Neutrophil (primary cell): ENCODE measurements around the gene B4GAT1.

Source experiments
- H3K27ac ChIP-seq: fragments of 200-600 bp; sonication (generic); 2 replicates; pipeline ENCODE4 v1.5.1; 2016; ENCODE audit warnings: mild to moderate bottlenecking, moderate library complexity
- H3K27me3 ChIP-seq: fragments of 200-600 bp; sonication (generic); 2 replicates; pipeline ENCODE4 v1.6.0; 2016; ENCODE audit warnings: mild to moderate bottlenecking
- H3K36me3 ChIP-seq: fragments of 200-600 bp; sonication (generic); 2 replicates; pipeline ENCODE4 v1.5.1; 2017
- H3K4me1 ChIP-seq, 2 experiments: fragments of 200-600 bp in 1 of 2; sonication (generic) in 1 of 2; 1 replicate in 1 of 2; 2 replicates in 1 of 2; pipeline versions ENCODE4 v1.5.1 to v1.6.1; 2013 to 2016; ENCODE audit warnings: low read depth in 1 of 2, low read length in 1 of 2, mild to moderate bottlenecking in 1 of 2, moderate library complexity in 1 of 2; ENCODE audit not compliant: control insufficient read depth in 1 of 2, insufficient read depth in 1 of 2
- H3K4me3 ChIP-seq, 2 experiments: fragments of 200-600 bp in 1 of 2; sonication (generic) in 1 of 2; 1 replicate in 1 of 2; 2 replicates in 1 of 2; pipeline ENCODE4 v1.5.1; 2013 to 2016; ENCODE audit warnings: low read depth in 1 of 2, low read length in 1 of 2, mild to moderate bottlenecking in 1 of 2, moderate library complexity in 1 of 2
- H3K9me3 ChIP-seq: fragments of 200-600 bp; sonication (generic); 2 replicates; pipeline ENCODE4 v1.5.1; 2016
- TF ChIP-seq, protein P1 (sequence below): fragments of 200-600 bp; sonication (generic); IDR thresholded peaks from 2 replicates; pipeline ENCODE4 v1.5.1; 2016; ENCODE audit warnings: antibody characterized with exemption

B4GAT1 gene

GRCh38 chr11:66331542-66332370 lies 15.7 kb downstream of the B4GAT1 start:
- peaks cover 25% of the 10 kb centered on the region in 2 experiments for H3K4me1 ChIP-seq

DNA sequence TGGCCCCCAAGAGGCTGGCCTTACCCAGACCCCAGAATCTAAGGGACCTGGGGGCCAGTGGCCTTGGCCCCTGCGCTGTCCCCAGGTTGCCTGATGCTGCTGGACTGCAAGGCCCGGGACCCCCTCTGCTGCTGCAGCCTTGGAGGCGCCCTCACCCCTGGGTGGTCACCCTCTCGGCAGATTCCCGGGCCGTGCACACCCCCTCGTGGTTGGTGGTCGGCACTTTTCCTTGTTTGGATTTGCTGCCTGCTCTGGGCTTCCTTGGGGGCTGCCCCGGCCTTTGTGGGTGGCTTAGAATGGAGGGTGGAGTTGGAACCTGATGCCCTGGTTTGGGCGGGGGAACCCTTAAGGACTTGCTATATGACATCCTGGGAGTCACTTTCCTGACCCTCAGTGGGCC lies 16.5 kb downstream of the B4GAT1 start:
- peaks cover 19% of the 10 kb centered on the region for H3K27me3 ChIP-seq
- no peaks in the 10 kb centered on the region for H3K36me3 ChIP-seq
- H3K4me3 ChIP-seq, result no peak overlapping the region
- H3K27ac ChIP-seq, result no peak overlapping the region
- TF ChIP-seq, protein P1, sequence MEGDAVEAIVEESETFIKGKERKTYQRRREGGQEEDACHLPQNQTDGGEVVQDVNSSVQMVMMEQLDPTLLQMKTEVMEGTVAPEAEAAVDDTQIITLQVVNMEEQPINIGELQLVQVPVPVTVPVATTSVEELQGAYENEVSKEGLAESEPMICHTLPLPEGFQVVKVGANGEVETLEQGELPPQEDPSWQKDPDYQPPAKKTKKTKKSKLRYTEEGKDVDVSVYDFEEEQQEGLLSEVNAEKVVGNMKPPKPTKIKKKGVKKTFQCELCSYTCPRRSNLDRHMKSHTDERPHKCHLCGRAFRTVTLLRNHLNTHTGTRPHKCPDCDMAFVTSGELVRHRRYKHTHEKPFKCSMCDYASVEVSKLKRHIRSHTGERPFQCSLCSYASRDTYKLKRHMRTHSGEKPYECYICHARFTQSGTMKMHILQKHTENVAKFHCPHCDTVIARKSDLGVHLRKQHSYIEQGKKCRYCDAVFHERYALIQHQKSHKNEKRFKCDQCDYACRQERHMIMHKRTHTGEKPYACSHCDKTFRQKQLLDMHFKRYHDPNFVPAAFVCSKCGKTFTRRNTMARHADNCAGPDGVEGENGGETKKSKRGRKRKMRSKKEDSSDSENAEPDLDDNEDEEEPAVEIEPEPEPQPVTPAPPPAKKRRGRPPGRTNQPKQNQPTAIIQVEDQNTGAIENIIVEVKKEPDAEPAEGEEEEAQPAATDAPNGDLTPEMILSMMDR, result no peak
- no peaks in the 10 kb centered on the region for H3K9me3 ChIP-seq
- peaks cover 17% of the 10 kb centered on the region in 2 experiments for H3K4me1 ChIP-seq

More at GRCh38 chr11:66331542-66332370, 15.7 kb downstream of the B4GAT1 start:
- Histone ChIP-seq H3K4me3 (no peak overlapping the region), H3K27ac (no peak overlapping the region), H3K9me3 (no peaks in the 10 kb centered on the region), H3K36me3 (peaks cover 4% of the 10 kb centered on the region), H3K27me3 (peaks cover 27% of the 10 kb centered on the region)
- TF ChIP-seq, protein P1, result no peak

DNA sequence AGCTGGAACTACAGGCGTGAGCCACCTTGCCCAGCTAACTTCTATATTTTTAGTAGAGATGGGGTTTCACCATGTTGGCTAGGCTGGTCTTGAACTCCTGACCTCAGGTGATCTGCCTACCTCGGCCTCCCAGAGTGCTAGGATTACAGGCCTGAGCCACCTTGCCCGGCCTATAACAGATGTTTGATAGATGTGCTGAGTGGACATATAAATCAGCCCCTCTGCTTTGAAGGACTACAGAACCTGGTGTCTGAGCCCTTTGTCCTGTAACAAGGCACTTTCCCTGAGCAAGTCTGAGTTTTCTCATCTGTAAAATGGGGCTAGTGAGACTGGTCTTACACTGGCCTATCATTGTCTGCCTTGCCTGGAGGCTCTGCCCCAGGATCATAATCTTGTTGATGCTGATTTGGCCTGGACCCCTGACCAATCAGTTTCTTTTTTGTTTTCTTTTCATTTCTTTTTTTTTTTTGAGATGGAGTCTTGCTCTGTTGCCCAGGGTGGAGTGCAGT lies 18.2 kb downstream of the B4GAT1 start:
- no peak overlapping the region for H3K4me3 ChIP-seq
- H3K4me1 ChIP-seq, result peaks cover 4 to 5% of the 10 kb centered on the region in 2 experiments
- peaks cover 8% of the 10 kb centered on the region for H3K27me3 ChIP-seq
- H3K27ac ChIP-seq, result no peak overlapping the region
- no peaks in the 10 kb centered on the region for H3K9me3 ChIP-seq
- no peaks in the 10 kb centered on the region for H3K36me3 ChIP-seq
- TF ChIP-seq, protein P1, result no peak

DNA sequence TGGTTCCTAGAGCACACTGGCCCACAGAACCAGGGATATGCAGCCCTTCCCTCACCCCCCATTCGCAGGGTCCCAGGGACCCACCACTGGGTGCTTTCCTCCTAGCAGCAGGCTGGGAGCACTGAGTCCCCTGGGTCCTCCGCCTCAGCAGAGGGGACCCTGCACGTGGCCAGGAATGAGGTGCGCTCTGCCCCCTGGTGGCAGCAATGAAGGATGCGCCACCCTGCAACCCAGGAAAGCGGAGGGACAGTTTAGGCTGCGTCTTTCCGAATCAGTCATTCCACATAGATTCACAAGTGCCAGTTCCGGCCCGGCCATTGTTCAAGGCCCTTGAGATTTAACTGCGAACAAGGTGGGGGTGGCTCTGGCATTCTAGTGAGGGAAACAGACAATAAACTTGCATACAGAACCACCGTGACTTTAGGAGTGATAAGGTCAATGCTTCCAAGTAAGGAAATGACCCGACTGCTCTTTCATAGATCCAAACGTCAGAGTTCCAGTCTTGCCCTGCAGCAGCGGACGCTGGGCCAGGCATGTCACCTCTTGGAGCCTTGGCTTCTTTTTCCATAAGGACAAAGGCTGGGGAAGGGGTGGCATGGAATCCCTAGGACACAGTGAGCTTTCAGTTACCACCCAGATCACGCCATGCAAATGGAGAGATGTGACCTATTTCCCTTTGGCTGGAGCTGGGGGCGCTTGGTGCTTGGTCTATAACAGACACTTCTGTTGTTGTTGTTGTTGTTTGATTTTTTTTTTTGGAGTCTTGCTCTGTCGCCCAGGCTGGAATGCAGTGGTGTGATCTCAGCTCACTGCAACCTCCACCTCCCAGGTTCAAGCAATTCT lies 18.9 kb downstream of the B4GAT1 start:
- no peaks in the 10 kb centered on the region for H3K36me3 ChIP-seq
- no peak overlapping the region for H3K4me3 ChIP-seq
- no peak overlapping the region for H3K27ac ChIP-seq
- TF ChIP-seq, protein P1, result peak; percentile 85
- H3K9me3 ChIP-seq, result no peaks in the 10 kb centered on the region
- peaks cover 8% of the 10 kb centered on the region for H3K27me3 ChIP-seq
- H3K4me1 ChIP-seq, result peaks cover 4 to 5% of the 10 kb centered on the region in 2 experiments

DNA sequence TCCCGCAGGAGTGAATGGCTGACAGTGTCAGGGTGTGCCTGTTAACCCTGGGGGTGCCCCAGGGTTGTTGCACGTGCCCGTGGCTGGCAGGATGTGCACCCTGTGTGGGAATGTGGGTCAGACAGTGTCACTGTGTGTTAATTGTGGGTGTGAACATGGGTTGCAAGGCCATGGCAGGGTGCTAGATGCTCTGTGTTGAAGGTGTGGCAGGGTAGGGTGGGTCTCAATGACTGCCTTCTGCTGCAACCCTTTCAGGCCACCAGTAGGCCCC lies 19.5 kb downstream of the B4GAT1 start:
- TF ChIP-seq, protein P1, result no peak
- no peaks in the 10 kb centered on the region for H3K36me3 ChIP-seq
- no peaks in the 10 kb centered on the region for H3K9me3 ChIP-seq
- peaks cover 4 to 5% of the 10 kb centered on the region in 2 experiments for H3K4me1 ChIP-seq
- no peak overlapping the region for H3K27ac ChIP-seq
- peaks cover 8% of the 10 kb centered on the region for H3K27me3 ChIP-seq
- no peak overlapping the region for H3K4me3 ChIP-seq
